ENCODE results near the gene DOCK6.

DNA sequence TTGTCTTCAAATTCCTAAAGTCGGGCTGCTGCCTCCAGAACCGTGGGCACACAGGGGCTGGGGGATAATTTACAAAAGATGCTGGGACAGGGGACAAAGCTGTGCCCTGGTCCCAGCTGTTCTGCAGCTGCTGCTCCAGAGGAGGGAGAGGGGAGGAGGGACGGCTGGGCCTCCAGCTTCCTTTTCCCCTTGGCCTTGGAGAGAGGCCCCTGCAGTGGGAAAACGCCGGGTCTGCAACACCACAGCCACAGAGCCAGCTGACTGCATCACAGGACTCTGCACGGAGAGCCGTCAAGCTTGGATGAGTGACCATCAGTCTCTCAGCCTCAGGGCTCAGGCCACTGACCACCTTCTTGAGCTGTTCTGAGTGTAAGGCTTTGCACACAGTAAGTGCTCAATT lies 6.1 kb downstream of the DOCK6 start:
- TF ChIP-seq POLR2A (IDR thresholded peaks at IDR 0.05; ENCODE audit: low read length): no peak
- TF ChIP-seq GATA1 (IDR thresholded peaks at IDR 0.05; ENCODE audit: low read depth, low read length): no peak

Data from erythroblast (primary cell).